K562 (cell line): Measurements from ENCODE around the gene SUV39H2. TPM values are rescaled to one million over a fixed set of nuclear protein-coding genes. Genes with fewer than 3 reads are reported as not detected.
A peak's percentile ranks its signal among the peaks of the same experiment; 100 is the strongest.

ENCODE experiments used
- BCL6 ChIP-seq: fragments of 250-450 bp; sonication (Bioruptor Pico); IDR thresholded peaks from 2 replicates; pipeline ENCODE4 v1.4.0; 2020
- CC2D1A ChIP-seq: fragments of 450-650 bp; IDR thresholded peaks from 2 replicates; pipeline ENCODE4 v1.6.1; 2017; ENCODE audit warnings: mild to moderate bottlenecking
- CHD1 ChIP-seq: fragments of 200-600 bp; sonication (generic); IDR thresholded peaks from one replicate; pipeline ENCODE4 v1.6.1; 2012; ENCODE audit warnings: mild to moderate bottlenecking, moderate library complexity, low read length, inconsistent platforms
- CREB3L1 ChIP-seq: fragments of 450-650 bp; IDR thresholded peaks from 2 replicates; pipeline ENCODE4 v1.6.1; 2014; ENCODE audit warnings: low read depth, mild to moderate bottlenecking, moderate library complexity, borderline replicate concordance
- CTBP1 ChIP-seq: fragments of 450-650 bp; IDR thresholded peaks from 2 replicates; pipeline ENCODE4 v1.6.1; 2016; ENCODE audit warnings: borderline replicate concordance
- EZH2 ChIP-seq: IDR thresholded peaks from 2 replicates; pipeline ENCODE4 v1.6.1; 2012; ENCODE audit warnings: low read depth, mild to moderate bottlenecking, inconsistent platforms, low read length, borderline replicate concordance
- FOS ChIP-seq: IDR thresholded peaks from 3 replicates; pipeline ENCODE4 v1.6.1; 2011; ENCODE audit not compliant: insufficient read length; ENCODE audit errors: extremely low read depth
- GABPB1 ChIP-seq: sonication (generic); formaldehyde crosslinking; IDR thresholded peaks from 2 replicates; pipeline ENCODE4 v1.8.0; 2022; ENCODE audit warnings: mild to moderate bottlenecking, missing genetic modification reagents
- HNRNPH1 ChIP-seq: fragments of 200-400 bp; formaldehyde crosslinking; optimal IDR thresholded peaks from 2 replicates; pipeline ENCODE3; 2017; ENCODE audit warnings: low read depth, mild to moderate bottlenecking, low read length, moderate library complexity
- IRF2 ChIP-seq: sonication (generic); formaldehyde crosslinking; IDR thresholded peaks from 2 replicates; pipeline ENCODE4 v1.8.1; 2022; ENCODE audit warnings: mild to moderate bottlenecking, missing genetic modification reagents
- NELFE ChIP-seq: IDR thresholded peaks from 2 replicates; pipeline ENCODE4 v1.6.1; 2011; ENCODE audit warnings: mild to moderate bottlenecking; ENCODE audit not compliant: insufficient read depth, insufficient read length
- NR0B1 ChIP-seq: fragments of 450-650 bp; IDR thresholded peaks from one replicate; pipeline ENCODE4 v1.6.1; 2018; ENCODE audit warnings: mild to moderate bottlenecking, moderate library complexity; ENCODE audit not compliant: partially characterized antibody
- PCBP2 ChIP-seq: fragments of 200-400 bp; formaldehyde crosslinking; IDR thresholded peaks from 2 replicates; pipeline ENCODE4 v1.6.1; 2018; ENCODE audit warnings: low read length, low read depth, mild to moderate bottlenecking, moderate library complexity; ENCODE audit not compliant: poor library complexity, severe bottlenecking
- PHB ChIP-seq: fragments of 250-450 bp; sonication (Bioruptor Pico); IDR thresholded peaks from 2 replicates; pipeline ENCODE4 v1.5.0; 2021
- PML ChIP-seq: IDR thresholded peaks from 2 replicates; pipeline ENCODE4 v1.6.1; 2012; ENCODE audit warnings: low read length, inconsistent platforms
- SUPT5H ChIP-seq: fragments of 450-650 bp; IDR thresholded peaks from 2 replicates; pipeline ENCODE4 v1.6.1; 2016
- THRB ChIP-seq: fragments of 450-650 bp; formaldehyde crosslinking; conservative IDR thresholded peaks from 2 replicates; pipeline ENCODE4 v1.4.0; 2022; ENCODE audit warnings: mild to moderate bottlenecking, missing genetic modification characterization
- TSC22D4 ChIP-seq: fragments of 450-650 bp; IDR thresholded peaks from 2 replicates; pipeline ENCODE4 v1.6.1; 2016; ENCODE audit warnings: missing genetic modification characterization, missing biosample characterization, control low read depth
- ZC3H8 ChIP-seq: fragments of 450-650 bp; IDR thresholded peaks from 2 replicates; pipeline ENCODE4 v1.6.1; 2017
- ZHX1 ChIP-seq: fragments of 150-350 bp; conservative IDR thresholded peaks from 2 replicates; pipeline ENCODE4 v1.6.1; 2014; ENCODE audit warnings: low read length
- ZNF766 ChIP-seq: fragments of 200-800 bp; sonication (Bioruptor generic); conservative IDR thresholded peaks from 2 replicates; pipeline ENCODE4 v1.6.1; 2016; ENCODE audit warnings: missing genetic modification characterization, missing compliant biosample characterization
- polyA plus RNA-seq, 8 experiments: library from polyadenylated mRNA; depleted of rRNA in 4 of 8; stranded (reverse) in 5 of 8; unstranded in 3 of 8; fragments of >200 nt; fragmentation: Nextera tagmentation in 2 of 8; fragmentation: Illumina TruSeq in 1 of 8; extraction: Ambion mirVana in 2 of 8; extraction: Trizol in 1 of 8; gene quantifications; 2 replicates each; pipeline versions ENCODE4 v1.2.1 to v1.2.3, GENCODE V29; 2011 to 2014; ENCODE audit warnings: inconsistent platforms in 1 of 8, missing spikeins in 1 of 8
- total RNA-seq, 7 experiments: library from RNA; depleted of rRNA in 6 of 7; stranded (reverse); fragments of >200 nt in 6 of 7; fragmentation: Illumina TruSeq in 2 of 7; extraction: Trizol in 2 of 7; gene quantifications; 2 replicates each; pipeline versions ENCODE4 v1.2.1 to v1.2.3, GENCODE V29; 2011 to 2021; ENCODE audit warnings: low replicate concordance in 1 of 7

SUV39H2 gene
- total and polyA plus RNA-seq, 9 of the 15 experiments (the other 6 are each of a cell fraction or from before 2014, with no cell fraction given) = 24.1 to 54.3 (median 41.3) TPM

- TF ChIP-seq THRB (CRISPR knock-in tag) (no peak), GABPB1 (peak; percentile 69), HNRNPH1 (no peak), FOS (peak; percentile 82), CREB3L1 (no peak), ZHX1 (no peak), ZC3H8 (no peak), PCBP2 (no peak), BCL6 (CRISPR knock-in tag) (no peak), PHB (CRISPR knock-in tag) (no peak), CC2D1A (no peak), SUPT5H (peak; percentile 95), PML (peak; percentile 43; the same call in 1 of the 2 replicates), TSC22D4 (tag) (no peak), CTBP1 (peak; percentile 60), IRF2 (CRISPR knock-in tag) (no peak), NELFE (no peak), EZH2 (no peak), ZNF766 (CRISPR knock-in tag) (no peak), CHD1 (no peak), NR0B1 (no peak)
Measured at GRCh38 chr10:14837757-14838581, 40.7 kb upstream of the SUV39H2 start, which contains the start of the genes CDNF, HSPA14 and MSANTD7 (continued).
